BLaER1 (cell line): Measurements from ENCODE around the gene OR52E2.

Experiments used
- H3K27ac ChIP-seq: shearing (Covaris generic); formaldehyde crosslinking; 2 replicates; pipeline ENCODE4 v1.8.1; 2022
- H3K27me3 ChIP-seq: shearing (Covaris generic); formaldehyde crosslinking; 2 replicates; pipeline ENCODE4 v1.8.1; 2022
- H3K36me3 ChIP-seq: shearing (Covaris generic); formaldehyde crosslinking; 2 replicates; pipeline ENCODE4 v1.8.1; 2022
- H3K4me1 ChIP-seq: shearing (Covaris generic); formaldehyde crosslinking; 2 replicates; pipeline ENCODE4 v1.8.1; 2022
- H3K4me2 ChIP-seq: shearing (Covaris generic); formaldehyde crosslinking; 2 replicates; pipeline ENCODE4 v1.8.1; 2022
- H3K4me3 ChIP-seq: shearing (Covaris generic); formaldehyde crosslinking; 2 replicates; pipeline ENCODE4 v1.8.1; 2022
- H3K9ac ChIP-seq: shearing (Covaris generic); formaldehyde crosslinking; 2 replicates; pipeline ENCODE4 v1.8.1; 2022
- H3K9me3 ChIP-seq: shearing (Covaris generic); formaldehyde crosslinking; 2 replicates; pipeline ENCODE4 v1.8.1; 2022
- H4K20me1 ChIP-seq: shearing (Covaris generic); formaldehyde crosslinking; 2 replicates; pipeline ENCODE4 v1.8.1; 2022
- Cebpa-rat ChIP-seq: shearing (Covaris generic); IDR thresholded peaks from 2 replicates; pipeline ENCODE4 v1.8.1; 2022

OR52E2 gene

GRCh38 chr11:5059391-5059790 lies at the start of gene OR52E2:
OR52E2 (minus strand) TSS chr11:5059627; CDS start chr11:5059627, 0 bp downstream.
- no peaks in the 10 kb centered on the region for H3K4me1 ChIP-seq
- H3K4me2 ChIP-seq: no peak within 1 kb of the TSS
- H3K36me3 ChIP-seq: no peaks in the 10 kb centered on the region
- TF ChIP-seq Cebpa-rat: no peak
- no peak within 1 kb of the TSS for H3K27ac ChIP-seq
- H3K9ac ChIP-seq: no peak within 1 kb of the TSS
- H3K9me3 ChIP-seq: no peaks in the 10 kb centered on the region
- H3K27me3 ChIP-seq: no peaks in the 10 kb centered on the region
- no peak within 1 kb of the TSS for H3K4me3 ChIP-seq
- H4K20me1 ChIP-seq: no peaks in the 10 kb centered on the region

- H3K4me1 ChIP-seq: no peaks in the 10 kb centered on the region
- H3K27ac ChIP-seq: no peak overlapping the region
- no peaks in the 10 kb centered on the region for H4K20me1 ChIP-seq
- no peaks in the 10 kb centered on the region for H3K9me3 ChIP-seq
- no peaks in the 10 kb centered on the region for H3K36me3 ChIP-seq
- TF ChIP-seq Cebpa-rat: no peak
- H3K27me3 ChIP-seq: no peaks in the 10 kb centered on the region
- no peak overlapping the region for H3K4me2 ChIP-seq
- H3K9ac ChIP-seq: no peak overlapping the region
- H3K4me3 ChIP-seq: no peak overlapping the region
These were observed 47.9 kb upstream of the OR52E2 start for GRCh38 chr11:5107285-5107684.

DNA sequence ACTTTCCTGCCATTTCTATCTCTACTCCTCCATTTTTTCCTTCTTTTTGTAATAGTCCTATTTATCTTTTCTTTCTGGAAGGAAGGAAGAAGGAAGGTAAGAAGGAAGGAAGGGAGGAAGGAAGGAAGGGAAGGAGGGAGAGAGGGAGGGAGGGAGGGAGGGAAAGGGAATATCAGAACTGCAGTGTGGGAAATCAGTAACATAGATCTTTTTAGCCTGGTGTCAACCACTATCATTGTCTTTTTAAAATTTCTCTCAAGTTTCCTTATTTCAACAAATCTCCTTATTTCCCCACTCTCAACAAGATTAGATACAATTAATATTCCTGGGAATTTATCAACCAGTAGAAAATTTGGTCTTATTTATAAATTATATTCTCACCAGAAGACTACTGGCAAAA lies 43.6 kb upstream of the OR52E2 start:
- Histone ChIP-seq H3K9me3 (no peaks in the 10 kb centered on the region), H3K9ac (no peak overlapping the region), H3K4me2 (no peak overlapping the region), H3K27ac (no peak overlapping the region), H3K4me3 (no peak overlapping the region), H3K36me3 (no peaks in the 10 kb centered on the region), H4K20me1 (no peaks in the 10 kb centered on the region), H3K4me1 (no peaks in the 10 kb centered on the region), H3K27me3 (no peaks in the 10 kb centered on the region)
- no peak for TF ChIP-seq Cebpa-rat

DNA sequence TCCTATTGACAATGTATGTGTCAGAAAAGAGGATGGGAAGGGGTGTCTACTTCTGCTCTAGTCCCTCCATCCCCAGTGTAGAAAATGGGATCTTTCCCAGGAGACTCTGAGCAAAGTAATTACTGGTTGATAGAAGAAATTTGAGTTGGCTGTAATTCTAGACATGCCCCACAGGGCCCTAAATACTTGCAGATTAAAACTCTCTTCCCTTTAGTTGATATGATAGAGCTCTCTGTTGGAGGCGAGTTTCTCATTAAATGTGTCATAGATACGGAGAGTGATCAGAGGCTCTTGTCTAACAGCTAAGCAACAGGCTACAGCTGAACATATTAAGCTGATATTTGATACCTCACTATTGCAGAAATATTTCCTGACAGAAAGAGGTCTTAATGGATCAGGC lies 42.8 kb upstream of the OR52E2 start:
- Histone ChIP-seq H3K9me3 (no peaks in the 10 kb centered on the region), H4K20me1 (no peaks in the 10 kb centered on the region), H3K36me3 (no peaks in the 10 kb centered on the region), H3K4me3 (no peak overlapping the region), H3K4me1 (no peaks in the 10 kb centered on the region), H3K9ac (no peak overlapping the region), H3K27ac (no peak overlapping the region), H3K27me3 (no peaks in the 10 kb centered on the region), H3K4me2 (no peak overlapping the region)
- TF ChIP-seq Cebpa-rat: no peak

DNA sequence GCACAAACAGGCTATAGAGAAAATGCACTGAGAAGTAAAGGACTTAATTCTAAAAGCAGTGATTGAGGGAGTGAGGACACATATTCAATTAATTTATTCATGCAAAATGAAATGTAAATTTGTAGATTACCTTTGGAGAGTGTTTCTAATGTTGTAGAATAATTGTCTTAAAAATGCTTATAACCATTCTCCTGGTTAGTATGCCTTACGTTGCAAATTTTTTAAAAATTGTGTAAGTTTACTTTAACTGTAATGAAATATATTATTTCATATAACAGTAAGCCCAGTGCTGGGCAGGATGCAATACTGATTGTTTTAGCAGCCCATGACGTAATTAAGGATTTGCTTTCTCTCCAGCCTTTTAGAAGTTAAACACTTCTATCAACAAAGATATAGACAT lies 36.6 kb upstream of the OR52E2 start:
- H3K4me3 ChIP-seq: no peak overlapping the region
- H3K9me3 ChIP-seq: no peaks in the 10 kb centered on the region
- no peak overlapping the region for H3K9ac ChIP-seq
- no peaks in the 10 kb centered on the region for H3K4me1 ChIP-seq
- no peaks in the 10 kb centered on the region for H4K20me1 ChIP-seq
- H3K27me3 ChIP-seq: no peaks in the 10 kb centered on the region
- TF ChIP-seq Cebpa-rat: no peak
- H3K4me2 ChIP-seq: no peak overlapping the region
- H3K36me3 ChIP-seq: no peaks in the 10 kb centered on the region
- H3K27ac ChIP-seq: no peak overlapping the region

DNA sequence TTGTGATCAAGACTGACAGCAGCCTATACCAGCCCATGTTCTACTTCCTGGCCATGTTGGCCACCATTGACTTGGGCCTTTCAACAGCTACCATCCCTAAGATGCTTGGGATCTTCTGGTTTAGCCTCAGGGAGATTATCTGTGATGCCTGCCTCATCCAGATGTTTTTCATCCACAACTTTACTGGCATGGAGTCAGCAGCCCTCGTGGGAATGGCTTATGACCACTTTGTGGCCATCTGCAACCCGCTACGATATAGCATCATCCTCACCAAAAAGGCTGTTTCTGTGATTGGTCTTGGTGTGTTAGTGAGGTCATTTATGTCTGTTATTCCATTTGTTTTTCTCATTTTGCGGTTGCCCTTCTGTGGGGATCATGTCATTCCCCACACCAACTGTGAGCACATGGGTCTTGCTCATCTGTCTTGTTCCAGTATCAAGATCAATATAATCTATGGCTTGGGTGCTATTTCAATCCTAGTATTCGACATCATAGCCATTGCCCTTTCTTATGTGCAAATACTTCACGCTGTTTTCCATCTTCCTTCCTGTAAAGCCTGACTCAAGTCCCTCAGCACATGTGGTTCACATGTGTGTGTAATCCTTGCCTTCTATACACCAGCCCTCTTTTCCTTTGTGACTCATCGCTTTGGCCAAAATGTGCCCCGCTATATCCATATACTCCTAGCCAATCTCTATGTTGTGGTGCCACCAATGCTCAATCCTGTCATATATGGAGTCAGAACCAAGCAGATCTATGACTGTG lies 33.6 kb upstream of the OR52E2 start:
- TF ChIP-seq Cebpa-rat: no peak

DNA sequence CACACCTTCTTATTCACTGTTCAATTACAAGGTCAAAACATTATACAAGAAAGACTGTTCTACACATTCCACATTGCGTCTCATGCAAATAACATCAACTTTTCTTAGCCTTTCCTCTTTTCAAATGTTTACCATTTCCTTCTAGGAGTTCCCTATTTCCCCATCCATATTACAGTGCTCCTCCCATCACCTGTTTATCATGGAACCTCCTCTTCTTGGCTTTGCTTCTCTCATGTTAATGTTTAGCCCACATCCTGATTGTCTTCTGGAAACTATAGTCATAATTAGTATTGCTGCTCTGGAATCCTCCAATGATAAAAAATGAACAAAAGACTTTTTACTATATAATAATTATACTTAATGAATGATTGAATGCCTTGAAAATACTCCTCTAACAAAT lies 31.2 kb upstream of the OR52E2 start:
- no peak for TF ChIP-seq Cebpa-rat
- Histone ChIP-seq H3K27me3 (no peaks in the 10 kb centered on the region), H3K36me3 (no peaks in the 10 kb centered on the region)

More for the DNA sequence above, 33.6 kb upstream of the OR52E2 start:
- Histone ChIP-seq H3K27me3 (no peaks in the 10 kb centered on the region), H3K27ac (no peak overlapping the region), H3K4me2 (no peak overlapping the region), H3K36me3 (no peaks in the 10 kb centered on the region), H3K4me1 (no peaks in the 10 kb centered on the region), H3K9ac (no peak overlapping the region), H3K4me3 (no peak overlapping the region), H3K9me3 (no peaks in the 10 kb centered on the region), H4K20me1 (no peaks in the 10 kb centered on the region)

DNA sequence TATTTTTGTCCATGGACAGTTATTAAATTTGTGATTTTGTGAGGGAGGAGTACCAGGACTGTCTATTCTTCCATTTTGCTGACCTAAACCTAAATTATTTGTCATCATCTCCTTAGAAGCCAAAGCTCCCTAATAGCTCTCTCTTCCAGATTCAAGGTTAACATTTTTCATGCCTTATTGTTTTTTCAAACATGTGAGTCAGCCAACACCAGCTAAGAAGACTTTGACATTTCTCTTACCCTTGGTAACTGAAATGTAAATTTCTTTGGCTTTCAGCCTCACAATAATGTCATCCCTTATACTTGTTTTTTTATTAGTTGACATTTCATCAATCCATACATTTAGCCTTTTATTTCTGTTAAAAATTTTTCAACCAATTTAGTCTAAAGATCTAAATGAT lies 29.1 kb upstream of the OR52E2 start:
- Histone ChIP-seq H3K9ac (no peak overlapping the region), H3K4me2 (no peak overlapping the region), H4K20me1 (no peaks in the 10 kb centered on the region), H3K27me3 (no peaks in the 10 kb centered on the region), H3K4me1 (no peaks in the 10 kb centered on the region), H3K36me3 (no peaks in the 10 kb centered on the region), H3K4me3 (no peak overlapping the region), H3K27ac (no peak overlapping the region), H3K9me3 (no peaks in the 10 kb centered on the region)
- no peak for TF ChIP-seq Cebpa-rat

More for the DNA sequence above, 31.2 kb upstream of the OR52E2 start:
- Histone ChIP-seq H3K4me3 (no peak overlapping the region), H3K4me1 (no peaks in the 10 kb centered on the region), H4K20me1 (no peaks in the 10 kb centered on the region), H3K9ac (no peak overlapping the region), H3K9me3 (no peaks in the 10 kb centered on the region), H3K27ac (no peak overlapping the region), H3K4me2 (no peak overlapping the region)

- Histone ChIP-seq H3K27me3 (no peaks in the 10 kb centered on the region), H4K20me1 (no peaks in the 10 kb centered on the region), H3K4me2 (no peak overlapping the region), H3K36me3 (no peaks in the 10 kb centered on the region), H3K4me1 (no peaks in the 10 kb centered on the region), H3K27ac (no peak overlapping the region), H3K9me3 (no peaks in the 10 kb centered on the region), H3K9ac (no peak overlapping the region), H3K4me3 (no peak overlapping the region)
- no peak for TF ChIP-seq Cebpa-rat
These were observed 24.2 kb upstream of the OR52E2 start for GRCh38 chr11:5083602-5084001.

- no peak overlapping the region for H3K27ac ChIP-seq
- no peak overlapping the region for H3K4me2 ChIP-seq
- H3K27me3 ChIP-seq: no peaks in the 10 kb centered on the region
- H3K4me1 ChIP-seq: no peaks in the 10 kb centered on the region
- TF ChIP-seq Cebpa-rat: no peak
- H3K9me3 ChIP-seq: no peaks in the 10 kb centered on the region
- no peaks in the 10 kb centered on the region for H3K36me3 ChIP-seq
- no peak overlapping the region for H3K9ac ChIP-seq
- no peak overlapping the region for H3K4me3 ChIP-seq
- H4K20me1 ChIP-seq: no peaks in the 10 kb centered on the region
These were observed 22.0 kb upstream of the OR52E2 start for GRCh38 chr11:5081405-5081804.

DNA sequence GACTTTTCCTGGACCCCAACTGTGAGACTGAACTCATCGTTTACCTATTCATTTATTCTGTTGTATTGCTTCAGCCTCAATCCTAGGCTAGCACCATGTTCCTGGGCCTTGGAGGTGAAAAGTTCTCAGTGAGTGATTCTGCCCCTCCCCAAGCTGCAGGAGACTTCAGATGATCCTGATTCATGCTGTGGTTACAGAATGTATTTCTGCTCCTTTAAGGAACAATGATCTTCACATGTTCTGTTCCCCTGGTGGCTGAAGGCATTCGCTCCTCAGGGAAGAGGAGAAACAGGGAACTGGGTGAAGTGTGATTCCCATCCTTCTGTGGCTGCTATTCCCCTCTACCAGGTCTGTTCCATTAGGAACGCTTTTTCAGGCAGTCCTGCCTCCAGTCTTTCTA lies 12.4 kb upstream of the OR52E2 start:
- Histone ChIP-seq H3K27me3 (no peaks in the 10 kb centered on the region), H3K9ac (no peak overlapping the region), H4K20me1 (no peaks in the 10 kb centered on the region), H3K4me1 (no peaks in the 10 kb centered on the region), H3K4me2 (no peak overlapping the region), H3K9me3 (no peaks in the 10 kb centered on the region), H3K27ac (no peak overlapping the region), H3K4me3 (no peak overlapping the region), H3K36me3 (no peaks in the 10 kb centered on the region)
- TF ChIP-seq Cebpa-rat: no peak
